H9 (cell line): Measurements from ENCODE around the gene SERPINA3. TPM values are rescaled to one million over a fixed set of nuclear protein-coding genes. Genes with fewer than 3 reads are reported as not detected.

Experiments used
- DNase-seq: peaks from one replicate; pipeline ENCODE4 v3.0.0-alpha.2; 2017
- H2AFZ ChIP-seq: one replicate; pipeline ENCODE4 v1.6.1; 2013; ENCODE audit warnings: mild to moderate bottlenecking, low read length, control low read depth, moderate library complexity
- H2AK5ac ChIP-seq: 2 replicates; pipeline ENCODE4 v1.6.1; 2013; ENCODE audit warnings: low read length, control low read depth, mixed read lengths; ENCODE audit not compliant: insufficient read length
- H2BK120ac ChIP-seq: one replicate; pipeline ENCODE4 v1.6.1; 2013; ENCODE audit warnings: low read depth, mild to moderate bottlenecking, low read length, control low read depth, inconsistent platforms; ENCODE audit not compliant: poor library complexity, severe bottlenecking
- H2BK12ac ChIP-seq: 2 replicates; pipeline ENCODE4 v1.6.1; 2013; ENCODE audit warnings: low read length, control low read depth, mixed read lengths, low read depth; ENCODE audit not compliant: insufficient read length
- H2BK15ac ChIP-seq: 2 replicates; pipeline ENCODE4 v1.6.1; 2013; ENCODE audit warnings: low read depth, low read length, control low read depth
- H2BK20ac ChIP-seq: one replicate; pipeline ENCODE4 v1.6.1; 2013; ENCODE audit warnings: low read depth, mild to moderate bottlenecking, low read length, control low read depth, inconsistent platforms; ENCODE audit not compliant: poor library complexity, severe bottlenecking
- H2BK5ac ChIP-seq: 2 replicates; pipeline ENCODE4 v1.6.1; 2013; ENCODE audit warnings: low read length, control low read depth, mixed read lengths; ENCODE audit not compliant: insufficient read length
- H3K14ac ChIP-seq: 2 replicates; pipeline ENCODE4 v1.6.1; 2013; ENCODE audit warnings: low read length, control low read depth; ENCODE audit not compliant: insufficient read depth
- H3K18ac ChIP-seq: 2 replicates; pipeline ENCODE4 v1.6.1; 2013; ENCODE audit warnings: low read depth, mild to moderate bottlenecking, mixed read lengths, low read length, control low read depth; ENCODE audit not compliant: insufficient read length
- H3K23ac ChIP-seq: 2 replicates; pipeline ENCODE4 v1.6.1; 2013; ENCODE audit warnings: low read length, control low read depth, mixed read lengths, low read depth; ENCODE audit not compliant: insufficient read length
- H3K23me2 ChIP-seq: 2 replicates; pipeline ENCODE4 v1.6.1; 2013; ENCODE audit warnings: low read depth, mild to moderate bottlenecking, mixed read lengths, low read length, control low read depth; ENCODE audit not compliant: insufficient read length, poor library complexity, severe bottlenecking
- H3K27ac ChIP-seq: 2 replicates; pipeline ENCODE4 v1.5.1; 2013; ENCODE audit warnings: low read length, control low read depth, mixed read lengths, low read depth; ENCODE audit not compliant: insufficient read length
- H3K27me3 ChIP-seq: 2 replicates; pipeline ENCODE4 v1.6.1; 2013; ENCODE audit warnings: low read length, control low read depth, inconsistent platforms; ENCODE audit not compliant: insufficient read depth
- H3K4ac ChIP-seq: 2 replicates; pipeline ENCODE4 v1.6.1; 2013; ENCODE audit warnings: low read depth, mild to moderate bottlenecking, control low read depth, inconsistent platforms, low read length, moderate library complexity
- H3K4me1 ChIP-seq: 2 replicates; pipeline ENCODE4 v1.6.1; 2013; ENCODE audit warnings: low read length, control low read depth, inconsistent platforms; ENCODE audit not compliant: insufficient read depth
- H3K4me2 ChIP-seq: 2 replicates; pipeline ENCODE4 v1.6.1; 2013; ENCODE audit warnings: low read length, control low read depth, mixed read lengths; ENCODE audit not compliant: insufficient read length, insufficient read depth
- H3K56ac ChIP-seq: 2 replicates; pipeline ENCODE4 v1.6.1; 2013; ENCODE audit warnings: low read depth, mild to moderate bottlenecking, mixed read lengths, low read length, control low read depth; ENCODE audit not compliant: insufficient read length
- H3K79me1 ChIP-seq: 2 replicates; pipeline ENCODE4 v1.6.1; 2013; ENCODE audit warnings: low read depth, mild to moderate bottlenecking, moderate library complexity, low read length, control low read depth, inconsistent platforms; ENCODE audit not compliant: insufficient read depth, poor library complexity, severe bottlenecking
- H3K79me2 ChIP-seq: 2 replicates; pipeline ENCODE4 v1.6.1; 2013; ENCODE audit warnings: low read length, control low read depth, inconsistent platforms; ENCODE audit not compliant: insufficient read depth
- H3K9ac ChIP-seq: 2 replicates; pipeline ENCODE4 v1.6.1; 2013; ENCODE audit warnings: low read length, control low read depth, mixed read lengths; ENCODE audit not compliant: insufficient read length; ENCODE audit errors: extremely low read depth
- H3K9me3 ChIP-seq: one replicate; pipeline ENCODE4 v1.6.1; 2013; ENCODE audit warnings: low read depth, low read length, inconsistent platforms; ENCODE audit not compliant: control insufficient read depth
- H3T11ph ChIP-seq: one replicate; pipeline ENCODE4 v1.6.1; 2013; ENCODE audit warnings: mild to moderate bottlenecking, low read length, control low read depth, inconsistent platforms
- H4K20me1 ChIP-seq: one replicate; pipeline ENCODE4 v1.6.1; 2013; ENCODE audit not compliant: control insufficient read depth, insufficient read length, insufficient read depth
- H4K5ac ChIP-seq: 2 replicates; pipeline ENCODE4 v1.6.1; 2013; ENCODE audit warnings: low read depth, mild to moderate bottlenecking, mixed read lengths, low read length, control low read depth; ENCODE audit not compliant: insufficient read length
- H4K8ac ChIP-seq: replicated peaks from 2 replicates; pipeline ENCODE4 v1.6.1; 2013; ENCODE audit warnings: low read length, control low read depth, mixed read lengths, low read depth; ENCODE audit not compliant: insufficient read length
- H4K91ac ChIP-seq: 2 replicates; pipeline ENCODE4 v1.6.1; 2013; ENCODE audit warnings: low read depth, mild to moderate bottlenecking, moderate library complexity, mixed read lengths, low read length, control low read depth; ENCODE audit not compliant: insufficient read length
- H3K27ac Mint-ChIP-seq, 3 experiments: 2 replicates in 2 of 3; 3 replicates in 1 of 3; pipeline ENCODE4 v1.8.0; 2020 to 2021; ENCODE audit warnings: mixed read lengths in 3 of 3, mild to moderate bottlenecking in 1 of 3, moderate library complexity in 1 of 3
- H3K27me3 Mint-ChIP-seq: 2 replicates; pipeline ENCODE4 v1.8.0; 2021; ENCODE audit warnings: low read depth, mild to moderate bottlenecking, moderate library complexity, mixed read lengths
- H3K36me3 Mint-ChIP-seq, 3 experiments: 2 replicates in 2 of 3; 3 replicates in 1 of 3; pipeline ENCODE4 v1.8.0; 2020 to 2021; ENCODE audit warnings: low read depth in 3 of 3, mixed read lengths in 3 of 3; ENCODE audit not compliant: insufficient read depth in 1 of 3
- H3K4me1 Mint-ChIP-seq, 2 experiments: 2 replicates each; pipeline ENCODE4 v1.8.0; 2020; ENCODE audit warnings: mixed read lengths in 2 of 2
- H3K4me3 Mint-ChIP-seq, 2 experiments: 2 replicates in 1 of 2; 3 replicates in 1 of 2; pipeline ENCODE4 v1.8.0; 2020 to 2021; ENCODE audit warnings: mild to moderate bottlenecking in 2 of 2, mixed read lengths in 2 of 2, moderate library complexity in 1 of 2
- H3K9me3 Mint-ChIP-seq, 2 experiments: 2 replicates in 1 of 2; 3 replicates in 1 of 2; pipeline ENCODE4 v1.8.0; 2020; ENCODE audit warnings: mild to moderate bottlenecking in 2 of 2, mixed read lengths in 2 of 2, moderate library complexity in 1 of 2
- WGBS: extraction: QIAGEN DNeasy Blood & Tissue Kit; methylation state at CpG from one replicate; pipeline ENCODE4 v1.1.7; 2013; ENCODE audit warnings: missing lambda C conversion rate, low lambda C conversion rate, mixed read lengths; ENCODE audit not compliant: insufficient read length; ENCODE audit errors: extremely low coverage; 5-methylcytosine and 5-hydroxymethylcytosine counted together
- total RNA-seq: library from RNA; stranded (reverse); gene quantifications from 2 replicates; pipeline ENCODE4 v1.2.1, GENCODE V29; 2021
- TF ChIP-seq, protein P1 (sequence below): fragments of 200-600 bp; sonication (generic); conservative IDR thresholded peaks from 3 replicates; pipeline ENCODE4 v1.8.0; 2021; ENCODE audit warnings: antibody characterized with exemption, mild to moderate bottlenecking

The SERPINA3 gene
- total RNA-seq, 1 experiment from 2014 or later: not detected

DNA sequence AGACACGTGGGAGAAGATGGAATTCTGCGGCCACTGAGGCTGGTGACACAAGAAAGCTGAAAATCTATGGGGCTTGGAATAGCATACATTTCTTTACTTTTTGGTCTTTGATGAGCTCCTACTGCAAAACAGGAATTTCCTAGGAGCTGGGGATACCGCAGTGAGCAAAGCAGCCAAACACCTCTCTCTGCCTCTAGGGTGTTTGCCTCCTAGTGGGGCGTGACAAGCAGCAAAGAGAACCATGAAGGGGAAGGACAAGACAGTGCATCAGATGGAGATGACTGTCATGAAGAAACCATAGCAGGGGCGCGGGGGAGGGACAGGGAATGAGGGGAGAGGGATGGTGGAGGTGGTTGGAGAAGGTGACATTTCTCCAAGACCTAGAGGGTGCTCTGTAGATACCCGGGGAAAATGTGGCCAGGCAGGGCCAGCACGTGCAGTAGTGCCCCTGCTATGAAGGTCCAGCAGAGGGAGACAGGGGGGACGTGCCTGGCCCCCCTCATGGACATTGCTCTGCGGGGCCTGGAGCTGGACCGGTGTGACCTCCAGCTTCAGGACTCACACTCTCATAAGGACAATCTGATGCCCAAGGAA lies 58.6 kb downstream of the SERPINA3 start:
- Histone ChIP-seq H2AK5ac (no peak overlapping the region), H3K27ac (no peak overlapping the region), H3K4ac (no peak overlapping the region), H2BK20ac (no peak overlapping the region), H3K27me3 (no peaks in the 10 kb centered on the region), H3K4me1 (no peaks in the 10 kb centered on the region), H3K14ac (no peak overlapping the region), H2BK5ac (no peak overlapping the region), H3K9me3 (no peaks in the 10 kb centered on the region), H2BK120ac (no peak overlapping the region), H4K8ac (no peak overlapping the region), H4K20me1 (no peaks in the 10 kb centered on the region), H3K23me2 (no peaks in the 10 kb centered on the region), H2BK15ac (no peak overlapping the region), H3K79me1 (no peaks in the 10 kb centered on the region), H3K4me2 (no peak overlapping the region), H3K56ac (no peak overlapping the region), H4K5ac (no peak overlapping the region), H3K79me2 (no peaks in the 10 kb centered on the region), H3K23ac (no peak overlapping the region), H2BK12ac (no peak overlapping the region), H4K91ac (no peak overlapping the region), H3K9ac (no peak overlapping the region), H2AFZ (no peak overlapping the region), H3K18ac (no peak overlapping the region), H3T11ph (no peak overlapping the region)
- Mint-ChIP-seq H3K27me3 (peaks cover 5% of the 10 kb centered on the region), H3K9me3 (peaks cover 0 to 3% of the 10 kb centered on the region in 2 experiments; a peak in 1 of 5 replicates), H3K36me3 (no peaks in the 10 kb centered on the region), H3K4me3 (no peak overlapping the region), H3K27ac (no peak overlapping the region), H3K4me1 (peaks cover 0 to 3% of the 10 kb centered on the region in 2 experiments; a peak in 1 of 4 replicates)
- TF ChIP-seq, protein P1, sequence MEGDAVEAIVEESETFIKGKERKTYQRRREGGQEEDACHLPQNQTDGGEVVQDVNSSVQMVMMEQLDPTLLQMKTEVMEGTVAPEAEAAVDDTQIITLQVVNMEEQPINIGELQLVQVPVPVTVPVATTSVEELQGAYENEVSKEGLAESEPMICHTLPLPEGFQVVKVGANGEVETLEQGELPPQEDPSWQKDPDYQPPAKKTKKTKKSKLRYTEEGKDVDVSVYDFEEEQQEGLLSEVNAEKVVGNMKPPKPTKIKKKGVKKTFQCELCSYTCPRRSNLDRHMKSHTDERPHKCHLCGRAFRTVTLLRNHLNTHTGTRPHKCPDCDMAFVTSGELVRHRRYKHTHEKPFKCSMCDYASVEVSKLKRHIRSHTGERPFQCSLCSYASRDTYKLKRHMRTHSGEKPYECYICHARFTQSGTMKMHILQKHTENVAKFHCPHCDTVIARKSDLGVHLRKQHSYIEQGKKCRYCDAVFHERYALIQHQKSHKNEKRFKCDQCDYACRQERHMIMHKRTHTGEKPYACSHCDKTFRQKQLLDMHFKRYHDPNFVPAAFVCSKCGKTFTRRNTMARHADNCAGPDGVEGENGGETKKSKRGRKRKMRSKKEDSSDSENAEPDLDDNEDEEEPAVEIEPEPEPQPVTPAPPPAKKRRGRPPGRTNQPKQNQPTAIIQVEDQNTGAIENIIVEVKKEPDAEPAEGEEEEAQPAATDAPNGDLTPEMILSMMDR: no peak
- no CpG with 5 or more reads among the region's 11 CpGs for WGBS
- no peak for DNase-seq
